Measurements from ENCODE around the gene ATXN1.
"Not testable (repeated sequence)": the region's sequence is repeated elsewhere in the genome, so short reads cannot be mapped to it uniquely, and the experiment has no call there.

ATXN1 gene

DNA sequence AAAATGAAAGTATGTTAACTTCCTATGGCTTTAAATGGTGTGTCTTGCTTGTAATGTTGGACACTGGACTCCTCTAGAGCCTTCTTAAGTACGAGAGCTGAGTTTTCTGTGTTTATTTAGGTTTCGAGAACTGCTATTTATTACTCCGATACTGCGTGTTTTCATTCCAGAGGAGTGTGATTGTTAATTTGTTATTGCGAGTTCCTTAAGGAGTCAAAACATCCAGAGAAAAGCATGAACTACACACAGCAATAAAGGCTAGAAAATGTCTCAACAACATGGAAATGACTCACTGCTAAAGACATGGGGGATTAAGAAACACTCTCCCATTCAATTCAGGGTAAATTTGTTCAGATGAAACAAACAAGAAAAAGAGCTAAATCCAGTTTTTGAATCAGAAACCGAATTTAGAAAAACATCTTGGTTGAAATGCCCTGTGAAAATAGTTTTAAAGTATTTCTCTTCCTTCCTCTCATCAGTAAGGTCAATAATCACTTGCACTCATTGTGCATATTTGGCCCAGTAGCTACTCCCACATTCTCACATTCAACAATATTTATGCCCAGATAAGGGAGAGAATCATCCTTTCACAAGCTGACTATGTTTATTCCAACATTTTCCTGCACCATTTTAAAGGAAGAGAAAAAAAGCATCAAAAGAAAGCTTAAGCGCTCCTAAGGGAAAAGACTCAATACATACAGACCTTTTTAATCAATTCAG is 36.0 kb downstream of the ATXN1 start:
- in situ Hi-C loops (cut with HindIII; ENCODE audit: low sequenced_read_pairs), result no loop called here

DNA sequence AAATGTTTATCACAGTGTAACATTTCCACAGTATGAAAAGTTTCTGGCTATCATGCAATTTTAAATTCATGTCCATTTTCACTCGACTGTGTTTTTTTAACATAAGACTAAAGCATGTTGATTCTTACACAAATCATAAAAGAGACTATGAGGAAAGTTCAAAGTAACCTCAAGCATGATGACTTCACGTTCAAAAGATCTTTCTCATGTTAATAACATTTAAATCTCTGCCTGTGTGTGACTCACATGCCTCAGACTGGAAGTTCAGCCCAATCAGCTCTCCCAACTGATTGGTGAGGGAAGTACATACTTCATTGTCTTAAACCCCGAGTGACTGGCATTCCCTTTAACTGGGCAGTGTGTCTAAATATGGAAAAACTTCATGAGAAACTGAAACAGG is 37.4 kb downstream of the ATXN1 start:
- in situ Hi-C loops (cut with HindIII; ENCODE audit: low sequenced_read_pairs), result no loop called here

DNA sequence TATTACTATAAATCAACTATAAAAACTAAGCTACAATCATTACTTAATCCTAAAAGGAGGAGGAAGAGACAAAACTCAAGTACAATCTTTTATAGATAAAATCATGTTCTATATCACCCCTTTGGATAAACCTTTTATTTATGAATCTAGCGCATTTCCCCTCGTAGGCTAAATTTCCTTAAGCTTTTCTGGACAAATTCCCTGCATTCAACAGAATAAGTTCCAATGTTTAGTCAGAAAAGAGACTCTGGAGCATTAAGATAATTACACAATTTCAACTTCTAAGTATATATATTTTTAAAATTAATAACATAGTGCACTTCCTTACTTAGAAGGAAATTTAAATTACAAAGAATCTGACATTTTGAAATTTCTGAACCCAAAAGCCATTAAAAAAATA is 37.9 kb downstream of the ATXN1 start:
- in situ Hi-C loops (cut with HindIII; ENCODE audit: low sequenced_read_pairs), result no loop called here

DNA sequence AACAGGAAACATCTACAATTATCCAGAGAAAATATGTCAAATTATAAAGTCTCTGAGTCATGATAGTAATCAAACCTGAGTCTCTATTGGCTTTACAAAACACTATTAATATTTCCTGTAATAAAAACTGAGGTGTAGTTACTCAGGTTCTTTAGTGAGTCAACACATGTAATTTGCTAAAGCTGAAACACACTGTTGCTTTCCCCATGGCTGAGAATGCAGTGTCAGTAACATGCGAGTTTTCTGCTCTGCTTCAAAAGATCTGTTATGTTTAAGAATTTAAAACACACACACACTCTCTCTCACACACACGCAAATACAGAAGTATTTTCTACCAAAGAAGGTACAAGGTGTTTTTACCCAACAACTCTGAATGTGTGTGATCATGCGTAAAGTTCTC is 38.6 kb downstream of the ATXN1 start:
- in situ Hi-C loops (cut with HindIII; ENCODE audit: low sequenced_read_pairs), result no loop called here

DNA sequence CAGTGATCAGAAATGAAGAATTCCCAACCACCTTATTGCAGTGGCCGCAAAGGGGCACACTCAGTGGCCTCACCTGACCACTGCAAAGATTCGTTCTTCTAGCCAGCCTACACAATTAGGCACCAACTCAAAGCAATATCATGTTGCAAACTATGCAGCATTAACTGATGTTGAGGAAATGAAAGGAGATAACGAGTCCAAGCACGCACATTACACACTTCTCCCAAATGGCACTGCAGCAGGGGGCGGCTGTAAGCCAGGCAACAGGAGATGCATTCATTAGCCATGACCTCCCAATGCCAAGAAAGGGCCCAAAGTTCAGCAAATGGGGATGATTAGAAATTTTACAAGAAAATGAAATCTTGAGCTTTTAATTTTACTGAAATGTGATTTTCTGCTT is 39.3 kb downstream of the ATXN1 start:
- in situ Hi-C loops (cut with HindIII; ENCODE audit: low sequenced_read_pairs), result no loop called here

DNA sequence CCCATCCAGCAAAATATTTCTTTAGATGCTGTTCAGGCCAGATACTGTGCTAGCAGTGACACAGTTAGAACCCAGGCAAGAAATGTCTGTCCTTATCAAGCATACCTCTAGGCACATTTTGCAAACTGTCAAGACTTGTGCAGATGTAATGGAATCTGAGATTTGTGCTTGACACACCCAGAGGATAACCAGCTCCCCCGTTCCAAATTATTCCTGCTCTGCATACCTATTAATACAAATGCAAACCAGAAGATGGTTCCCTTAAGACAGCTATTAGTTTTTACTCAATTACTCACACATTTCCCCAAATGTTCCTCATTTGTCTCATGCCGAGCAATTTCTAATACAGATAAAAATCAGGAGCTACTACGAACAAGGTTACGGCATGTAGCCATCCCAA is 40.4 kb downstream of the ATXN1 start:
- in situ Hi-C loops (cut with HindIII; ENCODE audit: low sequenced_read_pairs), result no loop called here

DNA sequence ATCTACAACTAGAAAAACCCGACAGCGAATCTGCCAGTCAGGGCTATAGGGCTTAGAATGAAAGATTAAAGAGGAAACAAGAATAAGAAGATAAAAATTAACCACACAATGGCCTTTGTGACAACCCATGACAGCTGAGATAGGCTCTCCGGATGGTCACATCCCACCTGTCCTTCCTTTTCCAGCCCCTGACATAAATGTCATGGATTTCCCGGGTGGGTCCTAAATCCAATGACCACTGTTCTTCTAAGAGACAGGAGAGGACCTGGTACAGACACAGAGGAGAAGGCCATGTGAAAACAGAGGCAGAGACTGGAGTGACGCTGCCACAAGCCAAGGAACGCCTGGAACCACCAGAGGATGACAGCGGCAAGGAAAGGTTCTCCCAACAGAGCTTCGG is 41.8 kb downstream of the ATXN1 start:
- in situ Hi-C loops (cut with HindIII; ENCODE audit: low sequenced_read_pairs), result no loop called here

DNA sequence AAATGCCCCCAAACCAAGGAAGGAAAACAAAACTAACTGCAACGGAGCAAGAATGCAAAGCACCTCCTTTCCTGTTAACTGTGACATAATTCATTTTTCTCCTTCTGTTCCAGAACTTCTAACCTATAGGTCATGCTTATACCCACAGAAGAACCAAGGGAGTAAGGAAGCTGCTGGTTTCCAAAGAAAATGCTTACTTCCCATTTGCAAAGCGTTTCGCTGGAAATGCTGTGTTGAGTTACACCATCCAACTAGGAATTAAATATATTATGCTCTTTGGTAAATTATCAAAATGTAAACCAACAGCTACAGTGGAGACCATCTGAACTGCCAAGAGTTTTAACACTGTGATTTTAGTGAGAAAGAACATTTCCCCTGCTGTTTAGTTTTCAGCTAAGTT is 42.9 kb downstream of the ATXN1 start:
- in situ Hi-C loops (cut with HindIII; ENCODE audit: low sequenced_read_pairs), result no loop called here

DNA sequence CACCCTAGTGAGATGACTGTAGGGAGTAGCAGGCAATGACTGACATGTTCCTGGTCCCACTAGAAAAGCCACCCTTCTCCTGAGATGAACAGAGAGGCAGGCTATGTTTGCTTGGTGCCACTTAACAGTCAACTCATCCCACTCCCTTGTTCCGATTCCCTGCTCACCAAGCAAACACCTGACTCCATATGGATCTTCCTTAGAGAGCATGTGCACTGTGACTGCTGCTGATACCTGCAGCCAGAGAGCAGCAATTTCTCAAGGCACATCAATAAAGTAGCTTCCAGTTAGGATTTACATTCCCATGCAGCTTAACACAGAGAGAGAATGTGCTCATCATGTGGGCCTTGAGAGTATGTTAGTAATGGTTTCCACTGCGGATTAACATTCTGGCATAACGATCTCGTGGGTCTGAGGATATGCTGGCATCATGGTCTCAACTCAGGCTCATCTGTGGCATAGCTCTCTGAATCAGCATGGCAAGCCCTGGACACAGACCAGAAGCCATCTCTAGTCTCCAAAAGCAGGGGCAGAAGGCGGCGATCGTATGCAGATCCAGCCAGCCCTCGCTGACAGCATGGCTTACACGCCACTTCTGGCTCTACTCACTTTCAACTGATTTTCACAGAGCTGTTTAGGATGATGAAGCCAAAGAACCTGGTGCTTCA is 43.9 kb downstream of the ATXN1 start:
- in situ Hi-C loops (cut with HindIII; ENCODE audit: low sequenced_read_pairs), result no loop called here

DNA sequence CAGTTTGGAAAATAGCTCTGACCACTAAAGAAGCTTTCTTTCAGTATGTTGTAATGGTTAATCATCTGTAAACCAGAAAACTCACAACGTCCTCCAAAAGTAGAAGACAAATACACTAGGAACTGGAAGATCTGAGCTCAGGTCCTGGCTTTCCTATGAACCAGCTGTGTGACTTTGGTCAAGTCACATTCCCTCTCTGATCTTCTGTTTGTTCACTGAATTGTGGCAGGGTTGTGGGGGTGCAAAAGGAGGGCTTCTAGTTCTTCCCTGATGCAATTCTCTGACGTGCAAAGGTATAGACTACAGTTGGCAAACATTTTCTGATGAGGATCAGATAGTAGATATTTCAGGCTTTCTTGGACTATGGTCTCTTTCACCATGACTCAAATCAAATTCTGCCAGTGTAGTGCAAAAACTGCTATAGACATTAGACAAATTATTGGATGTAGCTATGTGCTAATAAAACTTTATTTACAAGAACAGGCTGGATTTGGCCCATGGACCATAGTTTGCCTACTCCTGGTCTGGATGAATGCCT is 44.9 kb downstream of the ATXN1 start:
- in situ Hi-C loops (cut with HindIII; ENCODE audit: low sequenced_read_pairs), result no loop called here

DNA sequence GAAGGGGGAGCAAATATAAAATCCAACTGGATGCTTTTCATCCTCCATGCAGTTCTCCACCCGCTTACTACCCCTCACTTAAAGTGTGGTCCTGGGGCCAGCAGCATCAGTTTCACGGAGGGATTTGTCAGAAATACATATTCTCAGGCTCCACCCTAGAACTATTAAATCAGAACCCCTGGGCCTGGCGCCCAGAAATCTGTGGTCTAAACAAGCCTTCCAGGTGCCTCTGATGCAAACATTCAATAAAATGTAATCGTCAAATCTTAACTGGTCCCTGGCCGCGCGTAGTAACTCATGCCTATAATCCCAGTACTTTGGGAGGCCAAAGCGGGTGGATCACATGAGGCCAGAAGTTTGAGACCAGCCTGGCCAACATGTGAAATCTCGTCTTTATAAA is 47.7 kb downstream of the ATXN1 start:
- in situ Hi-C loops (cut with HindIII; ENCODE audit: low sequenced_read_pairs), result no loop called here

DNA sequence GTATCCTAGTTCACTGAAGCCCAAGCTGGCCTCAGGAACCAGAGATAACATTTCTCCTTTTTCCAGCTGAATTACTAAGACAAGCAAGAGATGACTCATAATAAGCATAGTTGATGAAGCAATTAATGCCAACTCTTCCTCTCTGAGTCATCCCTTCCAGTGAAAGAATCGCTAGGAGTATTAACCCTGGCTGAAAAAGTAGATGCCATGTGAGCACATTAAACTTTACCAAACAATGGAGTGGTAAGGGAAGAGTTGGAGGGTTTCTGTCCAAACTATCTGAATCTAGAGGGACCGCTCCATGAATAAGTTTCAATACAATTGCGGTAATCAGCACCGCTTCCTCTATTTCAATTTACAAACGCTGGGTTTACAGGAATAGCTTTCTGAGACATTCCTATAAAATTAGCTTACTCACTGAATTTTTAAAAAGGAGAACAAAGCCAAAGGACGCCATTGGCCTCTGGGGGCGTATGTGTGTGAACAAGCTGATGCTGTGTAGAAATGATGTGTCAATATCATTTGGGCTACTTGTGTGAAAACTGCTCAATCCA is 48.3 kb downstream of the ATXN1 start:
- in situ Hi-C loops (cut with HindIII; ENCODE audit: low sequenced_read_pairs), result no loop called here

DNA sequence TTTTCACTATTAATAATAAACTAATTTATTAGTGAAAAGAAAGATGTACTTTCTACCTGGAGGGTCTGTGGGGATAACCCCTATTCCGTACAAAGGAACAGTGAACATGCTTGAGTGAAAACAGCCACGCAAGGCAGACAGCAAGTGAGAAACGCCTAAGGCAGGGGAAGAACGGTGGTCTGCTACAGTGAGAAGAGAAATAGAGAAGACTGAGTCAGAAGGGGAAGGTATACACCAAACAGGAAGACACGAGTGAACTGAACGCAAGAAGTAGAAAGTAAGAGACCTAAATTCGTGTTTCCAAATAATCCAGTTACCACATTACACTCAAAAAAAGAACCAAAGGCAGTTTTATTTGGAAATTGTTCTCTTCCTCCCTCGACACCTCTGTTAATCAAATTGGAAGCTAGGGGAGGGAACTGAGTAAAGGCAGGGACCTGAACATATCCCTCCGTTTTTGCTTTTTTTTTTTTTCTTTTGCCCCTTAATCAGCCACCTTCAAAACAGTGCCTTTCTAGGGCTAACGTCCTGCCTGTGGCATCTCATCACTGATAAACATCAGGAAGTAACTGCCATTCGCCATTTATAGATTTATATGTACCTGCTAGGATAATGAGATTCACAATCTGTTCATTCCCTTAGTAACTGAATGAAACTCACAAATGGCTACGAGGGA is 48.9 kb downstream of the ATXN1 start:
- in situ Hi-C loops (cut with HindIII; ENCODE audit: low sequenced_read_pairs), result no loop called here

DNA sequence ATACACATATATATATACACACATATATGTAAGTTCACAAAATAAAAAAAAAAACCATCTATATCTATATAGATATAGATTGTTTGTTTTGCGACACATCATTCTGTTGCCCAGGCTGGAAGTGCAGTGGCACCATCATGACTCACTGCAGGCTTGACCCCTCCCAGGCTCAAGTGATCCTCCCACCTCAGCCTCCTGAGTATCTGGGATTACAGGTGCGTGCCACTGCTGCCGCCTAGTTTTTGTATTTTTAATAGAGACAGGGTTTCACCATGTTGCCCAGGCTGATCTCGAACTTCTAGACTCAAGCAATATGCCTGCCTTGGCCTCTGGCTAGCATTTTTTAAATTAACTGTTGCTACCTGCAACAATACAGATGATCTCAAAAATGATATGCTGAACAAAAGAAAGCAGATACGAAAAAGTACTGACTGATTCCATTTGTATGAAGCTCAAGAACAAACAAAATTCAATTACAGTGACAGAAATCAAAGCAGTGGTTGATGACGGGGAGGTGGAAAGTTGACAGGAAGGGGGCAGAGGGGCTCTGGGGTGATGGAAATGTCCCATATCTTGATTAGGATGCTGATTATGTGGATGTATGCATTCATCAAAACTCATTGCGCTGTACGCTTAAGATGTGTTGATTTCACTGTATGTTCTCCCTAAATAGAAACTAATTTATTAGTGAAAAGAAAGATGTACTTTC is 49.6 kb downstream of the ATXN1 start:
- in situ Hi-C loops (cut with HindIII; ENCODE audit: low sequenced_read_pairs), result no loop called here

DNA sequence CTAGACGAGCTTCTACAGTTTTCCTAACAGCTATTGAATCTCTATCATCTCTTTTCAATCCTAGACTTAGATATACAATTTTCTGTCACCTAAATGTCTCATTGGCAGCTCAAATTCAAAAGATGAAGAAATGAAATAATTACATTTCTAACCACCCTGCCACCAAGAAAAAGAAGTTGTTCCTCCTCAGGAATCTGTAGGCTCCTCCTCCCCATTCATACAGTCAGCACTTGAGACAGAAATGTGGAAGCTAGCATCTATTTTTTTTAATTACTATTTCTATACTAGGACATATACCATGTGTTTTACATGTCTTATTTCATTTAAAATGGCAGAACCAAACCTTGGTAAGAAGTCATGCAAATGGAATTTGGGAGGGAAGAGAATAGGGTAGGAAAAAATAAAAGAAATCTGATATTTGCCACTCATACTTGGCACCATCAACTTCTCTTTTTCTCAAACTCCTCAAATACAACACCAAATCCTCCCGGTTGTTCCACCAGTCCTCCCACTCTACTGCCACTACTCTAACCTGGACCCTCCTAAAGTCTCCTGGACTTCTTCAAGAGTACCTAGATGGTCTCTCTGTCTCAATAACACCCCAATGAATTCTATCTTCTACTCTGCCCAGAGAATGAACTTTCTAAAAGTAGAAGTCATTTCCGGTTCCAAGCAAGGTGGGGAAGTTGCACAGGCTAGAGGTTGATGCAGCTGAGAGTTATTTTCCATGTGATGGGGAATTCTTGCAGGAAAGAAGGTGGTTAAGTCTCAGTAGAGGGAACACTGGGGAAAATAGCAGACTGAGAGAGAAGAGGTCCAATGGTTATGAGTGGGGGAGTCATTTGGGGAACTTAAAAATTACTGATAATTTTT is 54.1 kb downstream of the ATXN1 start:
- in situ Hi-C loops (cut with HindIII; ENCODE audit: low sequenced_read_pairs), result no loop called here

DNA sequence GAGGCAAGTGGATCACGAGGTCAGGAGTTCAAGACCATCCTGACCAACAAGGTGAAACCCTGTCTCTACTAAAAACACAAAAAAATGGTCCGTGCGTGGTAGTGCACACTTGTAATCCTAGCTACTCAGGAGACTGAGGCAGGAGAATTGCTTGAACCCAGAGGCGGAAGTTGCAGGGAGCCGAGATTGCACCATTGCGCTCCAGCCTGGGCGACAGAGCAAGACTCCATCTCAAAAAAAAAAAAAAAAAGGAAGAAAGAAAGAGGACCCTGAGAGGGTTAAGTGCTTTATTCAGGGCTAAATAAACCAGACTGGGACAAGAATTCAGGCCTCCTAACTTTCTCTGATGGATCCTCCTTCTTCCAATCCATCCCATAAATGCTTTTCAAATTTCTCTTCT is 54.8 kb downstream of the ATXN1 start:
- in situ Hi-C loops (cut with HindIII; ENCODE audit: low sequenced_read_pairs), result not testable (repeated sequence)

DNA sequence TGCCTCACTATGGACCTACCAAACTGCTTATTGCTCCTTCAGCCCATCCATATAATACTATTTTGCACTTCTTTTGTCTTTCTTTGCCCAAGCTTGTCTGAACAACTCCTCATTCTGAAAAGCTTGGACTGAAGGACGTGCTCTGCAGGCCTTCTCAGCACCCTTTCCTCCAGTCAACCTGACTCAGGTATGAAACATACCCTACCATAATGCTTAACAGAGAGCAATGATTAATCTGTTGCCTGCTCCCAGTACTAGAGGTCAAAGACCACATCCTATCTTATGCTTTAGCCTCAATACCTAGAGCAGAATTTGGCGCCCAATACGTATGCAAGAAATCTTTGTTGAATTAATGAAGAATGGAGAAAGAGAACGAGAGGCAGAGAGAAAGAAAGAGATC is 55.2 kb downstream of the ATXN1 start:
- in situ Hi-C loops (cut with HindIII; ENCODE audit: low sequenced_read_pairs), result no loop called here

DNA sequence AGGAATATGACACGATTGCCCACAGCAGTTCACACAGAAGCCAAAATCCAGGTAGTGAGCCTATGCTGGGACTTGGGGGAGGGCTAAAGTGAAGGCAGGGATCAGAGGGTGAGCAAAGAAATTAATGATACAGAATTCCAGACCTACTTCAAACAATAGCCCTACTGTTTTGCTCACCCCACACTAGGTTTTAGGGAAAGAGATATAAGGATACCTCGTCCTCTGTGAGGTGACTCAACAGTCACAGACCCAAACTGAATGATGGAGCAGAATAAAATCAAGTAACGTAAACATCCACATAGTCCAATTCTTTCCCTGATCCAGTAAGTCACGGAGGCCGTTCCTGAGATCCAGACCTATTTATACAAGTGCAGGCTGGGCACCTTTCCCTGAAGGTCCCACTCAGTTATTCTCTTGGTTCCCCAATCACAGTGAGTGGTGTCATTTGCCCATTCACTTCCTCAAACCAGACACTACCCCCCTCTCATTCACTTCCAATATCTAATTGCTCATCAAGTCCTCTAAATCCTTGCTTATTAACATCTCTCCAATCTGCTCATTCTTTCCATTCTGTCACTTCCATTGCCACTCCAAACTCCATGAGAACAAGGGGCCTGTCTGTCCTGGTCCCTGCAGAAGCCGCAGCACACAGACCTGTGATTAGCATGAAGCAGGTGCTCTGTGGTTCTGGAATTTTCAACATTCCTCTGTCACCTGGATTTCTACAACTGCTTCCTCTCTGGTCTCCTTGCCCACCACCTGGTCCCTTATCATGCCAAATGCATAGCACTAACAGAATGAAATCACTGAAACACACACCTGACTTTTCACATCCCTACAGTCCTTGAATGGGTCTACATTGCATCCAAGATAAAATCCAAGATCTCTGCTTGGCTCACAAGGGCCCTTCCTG is 55.9 kb downstream of the ATXN1 start:
- in situ Hi-C loops (cut with HindIII; ENCODE audit: low sequenced_read_pairs), result no loop called here

DNA sequence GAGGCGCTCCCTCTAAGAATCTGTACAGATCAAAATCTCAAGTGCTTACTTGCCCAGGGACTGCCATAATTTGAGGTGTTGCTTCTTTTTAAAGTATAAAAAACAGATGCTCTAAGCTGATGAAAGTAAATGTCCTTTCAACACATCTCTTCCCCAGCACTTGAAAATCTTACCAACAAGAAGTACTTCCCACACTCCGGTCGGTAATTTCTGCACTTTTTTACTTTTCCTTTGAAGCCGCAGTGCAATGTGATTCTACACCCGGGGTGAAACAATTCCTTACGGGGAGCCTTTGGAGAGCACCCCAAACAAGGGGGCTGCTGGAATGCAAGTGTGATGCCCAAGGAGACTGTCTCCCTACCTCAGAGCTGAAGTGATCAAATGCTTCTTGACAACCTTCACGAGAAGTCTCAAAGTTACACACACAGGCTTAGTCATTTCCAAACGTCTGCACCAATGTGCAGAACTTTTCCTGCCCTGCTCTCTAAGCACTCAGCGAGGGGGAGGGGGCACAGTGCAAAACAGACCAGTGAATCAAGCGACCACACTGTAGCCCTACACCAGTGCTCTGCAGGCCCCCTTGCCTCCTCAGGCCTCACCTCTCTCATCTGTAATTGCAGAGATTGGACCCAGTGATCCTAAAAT is 56.7 kb downstream of the ATXN1 start:
- in situ Hi-C loops (cut with HindIII; ENCODE audit: low sequenced_read_pairs), result no loop called here
